ENCODE results near the gene HIGD2B.
"Not testable (repeated sequence)": the region's sequence is repeated elsewhere in the genome, so short reads cannot be mapped to it uniquely, and the experiment has no call there.

HIGD2B gene

DNA sequence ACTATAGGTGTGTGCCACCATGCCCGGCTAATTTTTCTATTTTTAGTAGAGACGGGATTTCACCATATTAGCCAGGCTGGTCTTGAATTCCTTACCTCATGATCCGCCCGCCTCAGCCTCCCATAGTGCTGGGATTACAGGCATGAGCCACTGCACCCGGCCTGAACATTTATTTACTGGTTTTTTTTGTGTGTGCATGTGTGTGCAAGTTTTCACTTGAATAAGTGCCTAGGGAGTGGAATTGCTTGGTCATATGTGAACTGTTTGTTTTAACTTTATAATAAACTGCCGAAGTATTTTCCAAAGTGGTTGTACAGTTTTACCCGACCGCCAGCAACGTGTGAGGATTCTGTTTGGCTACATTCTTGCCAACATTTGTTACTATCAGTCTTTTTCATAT lies 14.1 kb upstream of the HIGD2B start:
- peaks cover 3% of the 10 kb centered on the region for H3K36me3 Mint-ChIP-seq
- H3K4me3 Mint-ChIP-seq = no peak overlapping the region
- H3K27ac Mint-ChIP-seq = no peak overlapping the region
- H3K27me3 Mint-ChIP-seq = no peaks in the 10 kb centered on the region
- H3K4me1 Mint-ChIP-seq (ENCODE audit: low read depth) = peaks cover 5% of the 10 kb centered on the region
- no peaks in the 10 kb centered on the region for H3K9me3 Mint-ChIP-seq (ENCODE audit: low read depth)

DNA sequence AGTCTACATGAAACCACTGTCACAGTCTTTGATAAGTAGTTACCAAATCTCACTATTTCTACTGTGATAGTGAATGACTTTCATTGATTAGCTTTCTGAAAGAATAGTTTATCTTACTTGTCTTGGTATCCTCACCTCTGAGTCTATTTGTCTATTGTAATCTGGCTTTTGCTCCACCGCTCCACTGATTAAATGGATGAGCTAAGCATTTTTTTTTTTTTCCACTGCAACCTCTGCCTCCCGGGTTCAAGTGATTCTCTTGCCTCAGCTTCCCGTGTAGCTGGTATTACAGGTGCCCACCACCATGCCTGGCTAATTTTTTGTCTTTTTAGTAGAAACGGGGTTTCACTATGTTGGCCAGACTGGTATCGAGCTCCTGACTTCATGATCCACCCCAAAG lies 13.0 kb upstream of the HIGD2B start:
- Mint-ChIP-seq H3K4me1 (ENCODE audit: low read depth) (peaks cover 11% of the 10 kb centered on the region), H3K9me3 (ENCODE audit: low read depth) (no peaks in the 10 kb centered on the region), H3K4me3 (no peak overlapping the region), H3K36me3 (peaks cover 5% of the 10 kb centered on the region), H3K27me3 (no peaks in the 10 kb centered on the region), H3K27ac (no peak overlapping the region)

DNA sequence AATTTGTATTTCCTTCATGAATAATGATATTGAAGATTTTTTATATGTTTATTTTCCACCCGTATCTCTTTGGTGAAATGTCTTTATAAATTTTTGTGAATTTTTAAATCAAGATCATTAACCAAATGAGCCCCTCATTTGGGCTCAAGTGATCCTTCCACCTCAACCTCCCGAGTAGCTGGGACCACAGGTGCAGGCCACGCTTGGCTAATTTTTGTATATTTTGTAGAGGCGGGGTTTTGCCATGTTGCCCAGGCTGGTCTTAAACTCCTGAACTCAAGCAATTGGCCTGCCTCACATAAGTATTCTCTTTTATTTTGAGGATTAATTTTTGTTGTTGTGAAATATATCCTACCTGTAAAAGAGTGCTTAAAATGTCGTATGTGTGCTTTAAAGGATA lies 5.0 kb upstream of the HIGD2B start:
- no peaks in the 10 kb centered on the region for H3K9me3 Mint-ChIP-seq (ENCODE audit: low read depth)
- H3K4me1 Mint-ChIP-seq (ENCODE audit: low read depth) = peaks cover 20% of the 10 kb centered on the region
- H3K4me3 Mint-ChIP-seq = no peak overlapping the region
- no peak overlapping the region for H3K27ac Mint-ChIP-seq
- no peaks in the 10 kb centered on the region for H3K27me3 Mint-ChIP-seq
- H3K36me3 Mint-ChIP-seq = peaks cover 7% of the 10 kb centered on the region

DNA sequence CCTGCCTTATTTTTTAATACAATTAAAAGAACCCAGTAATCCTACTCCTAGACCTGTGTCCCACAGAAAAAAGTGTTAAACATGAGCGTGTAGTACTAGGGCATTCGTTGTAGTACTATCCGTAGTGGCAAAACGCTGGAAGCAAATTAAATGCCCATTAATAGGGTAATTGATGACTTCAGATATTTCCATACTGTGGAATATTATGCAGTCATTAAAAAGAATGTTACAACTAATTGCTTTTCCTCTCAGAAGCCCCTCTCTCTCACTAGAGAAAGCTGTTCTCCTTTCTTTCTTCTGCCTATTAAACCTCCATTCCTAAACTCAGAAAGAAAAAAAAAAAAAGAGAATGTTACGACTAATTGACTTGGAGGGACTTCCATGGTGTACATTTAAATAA lies 2.7 kb upstream of the HIGD2B start:
- peaks cover 2% of the 10 kb centered on the region for H3K36me3 Mint-ChIP-seq
- H3K4me3 Mint-ChIP-seq = no peak overlapping the region
- H3K9me3 Mint-ChIP-seq (ENCODE audit: low read depth) = no peaks in the 10 kb centered on the region
- no peaks in the 10 kb centered on the region for H3K27me3 Mint-ChIP-seq
- H3K4me1 Mint-ChIP-seq (ENCODE audit: low read depth) = peaks cover 20% of the 10 kb centered on the region
- H3K27ac Mint-ChIP-seq = no peak overlapping the region

DNA sequence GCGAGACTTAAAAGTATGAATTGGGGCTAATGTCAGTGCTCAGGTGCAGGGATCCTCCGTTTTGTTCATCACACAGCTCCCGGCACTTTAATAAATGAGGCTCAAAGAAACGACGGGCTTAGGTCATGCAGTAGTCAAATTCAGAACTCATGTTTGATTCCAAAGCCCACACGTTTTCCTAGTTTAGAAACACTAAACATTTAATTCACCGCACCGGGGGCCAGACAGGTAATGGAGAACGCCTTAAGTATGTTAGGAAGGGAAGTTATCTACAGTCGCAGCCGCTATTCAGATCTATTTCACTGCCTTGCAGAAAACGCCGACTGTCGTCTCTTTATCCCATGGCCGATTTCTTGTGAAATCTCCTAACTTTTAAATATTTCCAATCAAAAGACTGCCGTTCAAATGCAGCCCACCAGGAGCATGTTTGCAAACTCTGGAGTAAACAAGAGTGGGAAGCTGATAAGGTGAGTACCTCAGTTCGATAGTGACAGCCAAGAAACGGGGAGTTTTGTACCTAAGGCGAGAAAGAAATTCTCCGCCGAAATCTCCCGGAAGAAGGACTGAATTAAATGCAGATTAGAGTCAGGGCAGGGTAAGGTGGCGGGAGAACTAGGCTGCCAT lies 569 bp downstream of the HIGD2B start:
- Mint-ChIP-seq H3K27me3 (no peaks in the 10 kb centered on the region), H3K9me3 (ENCODE audit: low read depth) (no peaks in the 10 kb centered on the region), H3K36me3 (no peaks in the 10 kb centered on the region), H3K4me1 (ENCODE audit: low read depth) (peaks cover 19% of the 10 kb centered on the region), H3K27ac (peak overlapping the region; percentile 93), H3K4me3 (peak overlapping the region; percentile 95)

DNA sequence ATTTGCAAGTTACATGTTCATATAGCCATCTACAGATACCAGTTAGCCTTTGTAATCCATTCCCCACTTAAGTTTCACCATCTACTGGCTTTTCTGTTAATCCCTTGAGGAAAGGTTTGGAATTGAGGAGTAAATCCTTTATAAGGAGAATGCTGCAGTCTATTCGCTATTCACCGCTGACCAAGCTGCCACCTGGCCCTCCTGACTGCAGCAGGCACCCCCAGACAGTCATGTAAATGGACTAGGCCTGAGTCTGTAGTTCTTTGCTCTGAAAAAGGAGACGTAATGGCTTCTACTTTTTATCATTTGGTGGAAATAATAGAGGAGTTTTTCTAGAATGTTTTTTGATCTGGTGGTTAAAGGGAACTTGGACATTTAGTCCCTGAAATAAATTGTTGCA lies 3.2 kb downstream of the HIGD2B start:
- H3K27me3 Mint-ChIP-seq = peaks cover 5% of the 10 kb centered on the region
- no peak overlapping the region for H3K4me3 Mint-ChIP-seq
- no peaks in the 10 kb centered on the region for H3K36me3 Mint-ChIP-seq
- no peaks in the 10 kb centered on the region for H3K9me3 Mint-ChIP-seq (ENCODE audit: low read depth)
- H3K4me1 Mint-ChIP-seq (ENCODE audit: low read depth) = peaks cover 17% of the 10 kb centered on the region
- H3K27ac Mint-ChIP-seq = no peak overlapping the region

DNA sequence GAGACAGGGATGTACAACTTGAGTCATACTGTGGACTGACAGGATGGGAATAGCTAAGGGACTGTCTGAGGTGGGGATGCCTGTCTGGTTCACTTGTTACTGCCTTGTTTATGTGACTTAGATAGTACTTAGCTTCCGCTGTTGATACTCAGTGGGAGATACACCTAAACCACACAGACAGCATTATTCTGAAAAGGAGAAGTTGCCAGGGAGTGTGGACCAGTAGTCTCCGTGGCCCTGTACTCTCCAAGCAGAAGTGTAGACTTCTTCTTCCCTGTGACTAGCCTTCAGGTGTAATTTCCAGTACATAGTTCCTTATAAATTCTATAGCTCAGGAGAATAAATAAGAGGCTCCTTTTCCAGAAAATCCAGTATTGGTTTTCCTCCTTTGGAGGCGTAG lies 5.1 kb downstream of the HIGD2B start:
- H3K4me1 Mint-ChIP-seq (ENCODE audit: low read depth) = peaks cover 8% of the 10 kb centered on the region
- peaks cover 9% of the 10 kb centered on the region for H3K27me3 Mint-ChIP-seq
- H3K9me3 Mint-ChIP-seq (ENCODE audit: low read depth) = no peaks in the 10 kb centered on the region
- H3K36me3 Mint-ChIP-seq = no peaks in the 10 kb centered on the region
- H3K27ac Mint-ChIP-seq = no peak overlapping the region
- no peak overlapping the region for H3K4me3 Mint-ChIP-seq

DNA sequence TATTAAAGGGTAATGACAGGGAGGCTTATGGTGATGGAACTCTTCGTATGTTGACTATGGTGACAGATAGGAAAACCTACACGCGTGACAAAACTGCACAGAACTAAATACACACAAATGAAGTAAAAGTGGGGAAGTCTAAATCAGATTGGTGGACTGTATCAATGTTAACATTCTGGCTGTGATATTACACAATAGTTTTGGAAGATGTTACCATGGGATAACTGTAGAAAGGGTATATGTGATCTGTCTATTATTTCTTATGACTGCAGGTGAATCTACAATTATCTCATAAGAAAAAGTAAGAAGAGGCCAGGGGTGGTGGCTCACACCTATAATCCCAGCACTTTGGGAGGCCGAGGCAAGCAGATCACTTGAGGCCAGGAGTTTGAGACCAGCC lies 9.1 kb downstream of the HIGD2B start:
- Mint-ChIP-seq H3K27ac (no peak overlapping the region), H3K9me3 (ENCODE audit: low read depth) (no peaks in the 10 kb centered on the region), H3K4me3 (no peak overlapping the region), H3K36me3 (no peaks in the 10 kb centered on the region), H3K27me3 (peaks cover 9% of the 10 kb centered on the region), H3K4me1 (ENCODE audit: low read depth) (no peaks in the 10 kb centered on the region)

DNA sequence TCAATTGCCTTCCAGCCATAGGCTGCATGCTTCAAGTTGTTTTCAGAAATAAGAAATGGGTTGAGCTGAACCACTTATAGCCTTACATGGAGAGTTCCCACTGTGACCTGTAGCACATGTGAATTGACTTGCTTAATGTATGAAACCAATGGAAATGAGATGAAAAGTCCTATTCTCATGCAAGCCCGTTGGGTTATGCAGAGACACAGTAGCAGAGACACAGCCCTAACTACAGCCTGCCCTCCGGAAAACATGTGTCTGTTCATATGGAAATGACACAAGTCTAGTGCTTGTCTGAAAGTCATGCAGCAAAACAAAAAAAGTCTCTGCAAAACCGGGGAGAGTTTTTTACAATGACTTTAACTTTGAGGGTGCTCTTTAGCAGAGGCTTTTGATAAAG lies 14.5 kb downstream of the HIGD2B start:
- H3K4me1 Mint-ChIP-seq (ENCODE audit: low read depth) = peaks cover 3% of the 10 kb centered on the region
- H3K27me3 Mint-ChIP-seq = peaks cover 5% of the 10 kb centered on the region
- no peaks in the 10 kb centered on the region for H3K9me3 Mint-ChIP-seq (ENCODE audit: low read depth)
- no peak overlapping the region for H3K27ac Mint-ChIP-seq
- H3K36me3 Mint-ChIP-seq = no peaks in the 10 kb centered on the region
- no peak overlapping the region for H3K4me3 Mint-ChIP-seq

DNA sequence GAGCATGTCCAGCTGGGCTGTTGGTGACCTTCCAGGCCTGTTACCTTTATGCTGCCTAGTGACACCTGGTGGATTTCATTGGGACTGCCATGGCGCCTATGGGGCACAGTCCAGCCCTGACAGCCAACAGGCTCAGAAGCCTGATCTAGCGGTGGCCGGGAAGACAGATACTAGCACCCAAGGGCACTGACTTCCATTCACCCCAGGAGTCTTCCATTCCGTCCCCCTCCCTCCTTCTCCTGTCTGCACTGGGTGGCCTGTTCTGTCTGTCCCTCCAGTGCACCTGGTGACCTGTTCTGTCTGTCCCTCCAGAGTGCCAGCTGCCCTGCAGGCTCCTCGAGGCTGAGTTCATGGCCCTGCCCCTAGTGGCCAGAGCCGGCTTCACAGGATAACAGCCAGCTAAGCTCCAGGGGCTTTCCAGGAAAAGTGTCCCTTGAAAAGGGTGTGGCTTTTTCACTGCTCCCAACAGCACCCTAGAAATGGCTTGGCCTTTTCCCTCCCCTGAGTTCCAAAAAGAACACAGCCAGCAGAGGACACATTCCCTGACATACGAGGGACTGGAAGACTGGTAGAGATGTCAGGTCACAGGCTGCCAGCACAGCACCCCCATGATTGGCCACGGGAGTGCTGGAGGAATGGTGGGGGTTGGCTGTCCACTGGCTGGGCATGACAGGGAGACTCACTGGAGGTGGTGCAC lies 15.2 kb downstream of the HIGD2B start:
- H3K27me3 Mint-ChIP-seq; H3K4me1 Mint-ChIP-seq (ENCODE audit: low read depth); H3K36me3 Mint-ChIP-seq; H3K27ac Mint-ChIP-seq; H3K9me3 Mint-ChIP-seq (ENCODE audit: low read depth): not testable (repeated sequence)
- H3K4me3 Mint-ChIP-seq = peak overlapping the region; percentile 80

DNA sequence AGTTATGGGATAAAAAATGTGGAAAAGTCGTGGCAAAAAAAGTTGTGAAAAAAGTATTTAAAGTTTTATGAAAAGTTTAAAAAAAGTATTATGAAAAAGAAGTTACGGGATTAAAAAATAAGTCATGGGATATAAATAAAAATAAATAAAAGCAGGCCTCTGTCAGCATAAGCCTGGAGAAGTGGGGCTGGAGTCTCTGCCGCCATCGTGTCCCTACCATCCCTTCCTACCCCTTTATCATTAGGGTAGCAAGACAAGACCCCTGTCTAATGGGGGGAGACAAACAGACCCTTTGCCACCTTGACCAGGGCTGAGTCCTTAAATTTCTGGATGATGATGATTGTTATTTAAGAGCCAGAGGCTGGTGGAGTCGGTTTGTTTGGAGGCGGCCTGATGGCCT lies 16.2 kb downstream of the HIGD2B start:
- H3K9me3 Mint-ChIP-seq (ENCODE audit: low read depth); H3K36me3 Mint-ChIP-seq; H3K27ac Mint-ChIP-seq; H3K4me3 Mint-ChIP-seq; H3K4me1 Mint-ChIP-seq (ENCODE audit: low read depth); H3K27me3 Mint-ChIP-seq: not testable (repeated sequence)

DNA sequence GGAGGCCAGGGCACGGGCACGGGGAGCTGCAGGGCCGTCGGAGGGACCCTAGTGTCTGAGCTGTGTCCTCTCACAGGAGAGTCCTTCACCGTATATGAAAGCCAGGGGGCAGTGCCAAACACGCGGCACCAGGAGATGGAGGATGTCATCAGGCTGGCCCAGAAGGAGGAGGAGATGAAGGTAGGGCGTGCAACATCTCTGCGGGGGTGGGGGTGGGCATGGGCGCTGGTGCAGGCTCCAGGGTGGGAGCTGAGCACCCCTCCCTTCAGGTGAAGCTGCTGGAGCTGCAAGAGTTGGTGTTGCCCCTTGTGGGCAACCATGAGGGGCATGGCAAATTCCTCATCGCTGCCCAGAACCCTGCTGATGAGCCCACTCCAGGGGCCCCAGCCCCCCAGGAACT lies 20.3 kb downstream of the HIGD2B start:
- not testable (repeated sequence) for H3K4me1 Mint-ChIP-seq (ENCODE audit: low read depth); H3K9me3 Mint-ChIP-seq (ENCODE audit: low read depth); H3K4me3 Mint-ChIP-seq; H3K27ac Mint-ChIP-seq; H3K36me3 Mint-ChIP-seq; H3K27me3 Mint-ChIP-seq

DNA sequence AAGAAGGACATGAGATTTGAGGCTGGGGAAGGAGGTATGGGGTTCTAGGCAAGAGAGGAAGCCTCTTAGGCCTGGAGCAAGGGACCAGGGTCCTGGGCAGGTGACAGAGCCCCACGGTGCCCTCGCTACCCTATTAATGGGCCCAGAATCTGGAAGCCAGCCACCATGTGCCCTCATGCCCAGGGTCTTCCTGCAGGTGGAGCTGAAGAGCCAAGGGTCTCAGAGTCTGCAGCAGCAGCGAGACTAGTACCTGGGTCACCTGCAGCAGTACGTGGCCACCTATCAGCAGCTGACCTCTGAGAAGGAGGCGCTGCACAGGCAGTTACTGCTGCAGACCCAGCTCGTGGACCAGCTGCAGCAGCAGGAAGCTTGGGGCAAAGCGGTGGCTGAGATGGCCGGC lies 22.1 kb downstream of the HIGD2B start:
- H3K4me3 Mint-ChIP-seq; H3K9me3 Mint-ChIP-seq (ENCODE audit: low read depth); H3K27me3 Mint-ChIP-seq; H3K27ac Mint-ChIP-seq; H3K36me3 Mint-ChIP-seq; H3K4me1 Mint-ChIP-seq (ENCODE audit: low read depth): not testable (repeated sequence)

DNA sequence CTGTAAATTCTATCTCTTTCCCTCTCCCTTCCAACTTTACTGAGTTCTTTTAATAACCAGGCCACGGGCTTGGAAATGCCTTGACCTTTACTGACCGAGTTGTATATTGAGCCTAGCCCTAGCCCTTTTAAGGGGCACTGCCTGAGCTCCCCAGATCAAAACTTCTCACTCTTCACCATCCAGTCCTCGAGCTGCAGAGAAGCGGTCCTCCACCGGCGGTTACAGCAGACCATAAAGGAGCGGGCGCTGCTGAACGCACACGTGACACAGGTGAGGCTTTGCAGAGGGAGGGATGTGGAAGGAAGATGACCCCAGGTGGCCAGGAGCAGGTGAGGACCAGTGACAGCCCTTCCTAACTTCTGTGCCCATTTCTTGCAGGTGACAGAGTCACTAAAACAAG lies 24.9 kb downstream of the HIGD2B start:
- not testable (repeated sequence) for H3K36me3 Mint-ChIP-seq; H3K9me3 Mint-ChIP-seq (ENCODE audit: low read depth); H3K27me3 Mint-ChIP-seq; H3K27ac Mint-ChIP-seq; H3K4me1 Mint-ChIP-seq (ENCODE audit: low read depth); H3K4me3 Mint-ChIP-seq

DNA sequence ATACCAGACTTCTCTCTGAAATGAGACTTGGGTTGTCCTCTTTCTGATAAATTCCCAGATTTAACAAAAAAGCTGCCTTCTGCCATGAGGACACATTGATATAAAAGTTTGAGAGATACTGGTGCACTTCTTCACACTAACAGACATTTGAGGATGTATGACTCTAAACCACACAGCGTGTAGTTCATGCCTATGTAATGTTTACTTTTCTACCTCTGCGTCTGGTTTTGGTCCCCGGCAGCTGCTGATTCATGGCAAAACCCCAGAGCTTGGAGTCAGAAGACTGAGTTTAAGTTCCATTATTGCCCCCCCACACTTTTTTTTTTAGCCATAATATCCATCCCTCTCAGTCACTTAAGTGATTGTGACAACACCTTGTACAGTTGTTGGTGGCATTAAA lies 30.0 kb downstream of the HIGD2B start:
- not testable (repeated sequence) for H3K4me3 Mint-ChIP-seq; H3K27me3 Mint-ChIP-seq; H3K9me3 Mint-ChIP-seq (ENCODE audit: low read depth); H3K36me3 Mint-ChIP-seq; H3K4me1 Mint-ChIP-seq (ENCODE audit: low read depth); H3K27ac Mint-ChIP-seq

DNA sequence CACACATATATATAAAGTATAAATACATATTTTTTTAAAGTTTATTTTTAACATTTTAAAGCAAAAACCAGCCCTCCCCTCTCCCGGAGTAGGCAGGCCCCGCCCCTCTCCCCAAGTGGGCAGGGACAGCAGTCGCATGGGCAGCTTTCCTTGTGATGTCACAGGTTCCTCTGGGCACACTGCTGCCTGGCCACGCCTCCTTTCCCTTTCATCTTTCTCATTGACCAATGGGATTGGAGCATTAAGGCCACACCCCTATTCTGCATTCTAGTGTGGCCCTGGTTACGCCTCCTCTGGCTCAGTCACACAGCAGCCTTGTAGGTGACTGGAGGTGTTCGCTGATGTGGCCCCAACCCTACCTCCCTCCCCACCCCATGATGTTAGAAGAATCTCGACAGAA lies 31.6 kb downstream of the HIGD2B start, which contains the start of gene GOLGA6B:
GOLGA6B (plus strand) TSS at position 301 of the 400 bp plus-strand sequence; CDS start at position 342, 41 bp downstream.
- not testable (repeated sequence) for H3K36me3 Mint-ChIP-seq; H3K4me3 Mint-ChIP-seq; H3K27me3 Mint-ChIP-seq; H3K9me3 Mint-ChIP-seq (ENCODE audit: low read depth); H3K4me1 Mint-ChIP-seq (ENCODE audit: low read depth); H3K27ac Mint-ChIP-seq
